A549 (cell line): ENCODE data around the gene ZP3. TPM values are rescaled to one million over a fixed set of nuclear protein-coding genes. Genes with fewer than 3 reads are reported as not detected.
A peak's percentile ranks its signal among the peaks of the same experiment; 100 is the strongest.
"Not testable (repeated sequence)": the region's sequence is repeated elsewhere in the genome, so short reads cannot be mapped to it uniquely, and the experiment has no call there.

Experiments
- ATAC-seq, 2 experiments: fragments of 200-7000 bp in 1 of 2; fragments of >200 bp in 1 of 2; cut with Nextera tagmentation in 1 of 2; cut with Tn5 transposase in 1 of 2; 3 replicates each; pipeline versions ENCODE4 v1.8.0 to v1.9.1; 2018 to 2020; ENCODE audit warnings: mild to moderate bottlenecking in 1 of 2, moderate library complexity in 1 of 2
- CTCF ChIA-PET: fragments of 300-600 bp; sonication (Branson Sonifier 250); formaldehyde crosslinking; extraction: SDS; loops from one replicate; lab custom pipeline; 2021; ENCODE audit warnings: antibody characterized with exemption, inconsistent platforms; lab: Yijun Ruan, JAX
- POLR2A ChIA-PET: fragments of 350-600 bp; formaldehyde crosslinking; extraction: SDS; loops from one replicate; lab custom pipeline; 2021; ENCODE audit warnings: antibody characterized with exemption, inconsistent platforms; lab: Yijun Ruan, JAX
- DNase-seq, 2 experiments: peaks; one replicate each; pipeline versions ENCODE4 v3.0.0 to v3.0.0-alpha.2; 2011 to 2016; ENCODE audit warnings: low read depth in 1 of 2, low spot score in 1 of 2
- FAIRE-seq: peaks from 2 replicates; lab custom pipeline; 2011; peaks lifted over from hg19 to GRCh38; lab: Jason Lieb, UNC
- H3K27ac ChIP-seq, 2 experiments: fragments of >200 bp; sonication (Bioruptor Twin); formaldehyde crosslinking; 3 replicates each; pipeline ENCODE4 v1.5.1; 2016 to 2017
- H3K4me1 ChIP-seq: fragments of >200 bp; sonication (Bioruptor Twin); formaldehyde crosslinking; 3 replicates; pipeline ENCODE4 v1.6.1; 2016
- H3K4me2 ChIP-seq: fragments of >200 bp; sonication (Bioruptor Twin); formaldehyde crosslinking; 3 replicates; pipeline ENCODE4 v1.6.1; 2016
- H3K4me3 ChIP-seq: fragments of >200 bp; sonication (Bioruptor Twin); formaldehyde crosslinking; 3 replicates; pipeline ENCODE4 v1.5.1; 2016
- H3K9me3 ChIP-seq: fragments of >200 bp; sonication (Bioruptor Twin); formaldehyde crosslinking; 3 replicates; pipeline ENCODE4 v1.6.1; 2016
- EHF ChIP-seq: fragments of 250-450 bp; sonication (Bioruptor Pico); IDR thresholded peaks from 2 replicates; pipeline ENCODE4 v1.5.0; 2020; ENCODE audit warnings: mild to moderate bottlenecking
- HOXB13 ChIP-seq: fragments of 250-450 bp; sonication (Bioruptor Pico); IDR thresholded peaks from 2 replicates; pipeline ENCODE4 v1.5.0; 2020; ENCODE audit warnings: low read depth, mild to moderate bottlenecking, moderate library complexity
- HOXB5 ChIP-seq: fragments of 250-450 bp; sonication (Bioruptor Pico); IDR thresholded peaks from 2 replicates; pipeline ENCODE4 v1.5.0; 2020; ENCODE audit warnings: mild to moderate bottlenecking, moderate library complexity
- ZNF302 ChIP-seq: fragments of 250-450 bp; sonication (Bioruptor Pico); IDR thresholded peaks from 2 replicates; pipeline ENCODE4 v1.9.0; 2021; ENCODE audit warnings: inconsistent platforms, mild to moderate bottlenecking, moderate library complexity
- ZSCAN20 ChIP-seq: fragments of 250-450 bp; sonication (Bioruptor Pico); IDR thresholded peaks from 2 replicates; pipeline ENCODE4 v1.8.0; 2022; ENCODE audit warnings: mild to moderate bottlenecking, moderate library complexity
- WGBS: methylation state at CpG from one replicate; pipeline ENCODE4 v1.1.6; 2017; ENCODE audit errors: missing lambda C conversion rate; 5-methylcytosine and 5-hydroxymethylcytosine counted together
- polyA plus RNA-seq, 4 experiments: library from polyadenylated mRNA; depleted of rRNA in 3 of 4; stranded (reverse); fragments of >200 nt; fragmentation: RNase III in 1 of 4; extraction: RNeasy Plus Mini Kit Qiagen cat#74134 plus additional on column Dnase treatment in 1 of 4; gene quantifications; 2 replicates in 3 of 4; 3 replicates in 1 of 4; pipeline ENCODE4 v1.2.3, GENCODE V29; 2011 to 2017

ZP3 gene
- polyA plus RNA-seq, 2 of the 4 experiments (the other 2 are of a cell fraction) = 21.4 to 26.5 TPM

DNA sequence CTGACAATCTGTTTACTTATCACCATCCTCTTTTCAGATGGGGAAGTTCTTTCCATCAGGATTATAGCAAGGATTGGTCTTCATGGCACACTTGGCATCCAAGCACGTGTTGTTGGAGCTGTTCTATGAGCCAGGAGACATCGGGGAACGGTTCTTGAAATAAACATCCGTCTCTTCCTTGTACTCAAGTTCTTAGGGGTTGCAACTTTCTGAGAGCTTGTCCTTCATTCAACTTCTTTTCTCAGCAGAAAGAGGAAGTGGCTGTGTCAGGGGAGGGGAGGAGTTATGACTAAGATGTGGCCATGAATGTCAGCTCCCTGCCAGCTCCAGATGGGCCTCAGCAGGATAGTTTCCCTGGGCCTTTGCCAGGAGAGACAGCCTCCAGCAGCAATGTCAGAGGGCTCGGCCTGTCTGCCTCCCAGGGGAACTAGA, 20.8 kb downstream of the ZP3 start:
- CTCF ChIA-PET, POLR2A ChIA-PET, H3K4me3 ChIP-seq, H3K9me3 ChIP-seq: not testable (repeated sequence)
- Histone ChIP-seq H3K4me2 (peak overlapping the region; percentile 65), H3K27ac (peak overlapping the region; percentile 76 to 88), H3K4me1 (peaks cover 10% of the 10 kb centered on the region)
- 1% methylated on average over 4 of the region's 5 CpGs for WGBS
- FAIRE-seq = peak; percentile 96
- DNase-seq = peak in 1 of 2 experiments; percentile 84
- peak; percentile 90 to 94 for ATAC-seq
- TF ChIP-seq EHF (CRISPR knock-in tag) = 0 out of 2 replicates have a peak, but pooled peaks have one; percentile 35
- peak; percentile 52; the same call in 1 of the 2 replicates for TF ChIP-seq HOXB13 (CRISPR knock-in tag)
- TF ChIP-seq ZSCAN20 (CRISPR knock-in tag) = peak; percentile 67; the same call in 1 of the 2 replicates
- TF ChIP-seq HOXB5 (CRISPR knock-in tag) = 0 out of 2 replicates have a peak, but pooled peaks have one; percentile 34
- TF ChIP-seq ZNF302 (CRISPR knock-in tag) = peak; percentile 68; the same call in 1 of the 2 replicates
- TF ChIP-seq, all 56 proteins: peak for 5; not testable (repeated sequence) for 51

GRCh38 chr7:76457017-76457416, 32.3 kb downstream of the ZP3 start:
- H3K4me2 ChIP-seq, POLR2A ChIA-PET, H3K4me1 ChIP-seq, H3K9me3 ChIP-seq, H3K4me3 ChIP-seq, DNase-seq, CTCF ChIA-PET, FAIRE-seq: not testable (repeated sequence)
- peak; percentile 52 to 62 for ATAC-seq
- H3K27ac ChIP-seq = peak overlapping the region; percentile 77 to 82; a peak in 5 of 6 replicates
- 0% methylated on average over 2 of the region's 4 CpGs for WGBS

DNA sequence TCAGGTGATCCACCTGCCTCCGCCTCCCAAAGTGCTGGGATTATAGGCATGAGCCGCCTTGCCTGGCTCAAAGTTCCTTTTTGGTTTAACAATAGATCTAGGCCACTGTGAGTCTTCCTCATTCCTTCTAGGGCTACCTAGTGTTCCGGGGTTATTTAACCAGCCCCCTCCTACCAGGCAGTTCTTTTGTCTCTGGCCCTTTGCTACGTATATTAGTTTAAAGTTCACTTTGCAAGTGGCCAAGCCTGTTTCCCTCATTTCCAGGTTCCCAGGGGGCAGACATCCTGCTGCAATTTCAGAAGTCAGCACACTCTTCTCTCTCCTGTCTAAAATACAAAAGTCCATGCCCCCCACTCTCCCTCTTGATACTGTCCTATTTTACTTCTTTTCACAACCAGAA, 33.8 kb downstream of the ZP3 start:
- POLR2A ChIA-PET, ATAC-seq, H3K4me3 ChIP-seq, FAIRE-seq, CTCF ChIA-PET, H3K4me2 ChIP-seq, H3K4me1 ChIP-seq, H3K27ac ChIP-seq, DNase-seq, H3K9me3 ChIP-seq: not testable (repeated sequence)
- 32% methylated on average over 2 of the region's 4 CpGs for WGBS

DNA sequence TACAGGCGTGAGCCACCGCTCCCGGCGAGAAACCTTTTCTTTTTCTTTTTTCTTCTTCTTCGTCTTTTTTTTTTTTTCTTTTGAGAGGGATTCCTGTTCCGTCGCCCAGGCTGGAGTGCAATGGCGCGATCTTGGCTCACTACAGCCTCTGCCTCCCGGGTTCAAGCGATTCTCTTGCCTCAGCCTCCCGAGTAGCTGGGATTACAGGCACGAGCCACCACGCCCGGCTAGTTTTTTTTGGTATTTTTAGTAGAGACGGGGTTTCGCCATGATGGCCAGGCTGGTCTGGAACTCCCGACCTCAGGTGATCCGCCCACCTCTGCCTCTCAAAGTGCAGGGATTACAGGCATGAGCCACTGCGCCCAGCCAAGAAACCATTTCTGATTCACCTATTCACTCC, 36.0 kb downstream of the ZP3 start:
- 89% methylated on average over 15 of the region's 20 CpGs for WGBS
- H3K4me2 ChIP-seq, H3K4me3 ChIP-seq, H3K27ac ChIP-seq, POLR2A ChIA-PET, CTCF ChIA-PET, H3K9me3 ChIP-seq, DNase-seq, FAIRE-seq, ATAC-seq: not testable (repeated sequence)
- peaks cover 20% of the 10 kb centered on the region for H3K4me1 ChIP-seq

- DNase-seq, CTCF ChIA-PET, POLR2A ChIA-PET, H3K4me2 ChIP-seq, FAIRE-seq, H3K9me3 ChIP-seq: not testable (repeated sequence)
- H3K27ac ChIP-seq = peak within 1 kb of the TSS; percentile 80 to 87
- H3K4me1 ChIP-seq = peaks cover 21% of the 10 kb centered on the region
- no CpG with 5 or more reads among the region's 54 CpGs for WGBS
- peak; percentile 90 to 93 for ATAC-seq
- H3K4me3 ChIP-seq = peak within 1 kb of the TSS; percentile 51
Measured at GRCh38 chr7:76461464-76462101, 36.8 kb downstream of the ZP3 start, which contains the start of gene DTX2. Gene DTX2 (plus strand): TSS chr7:76461709. CDS start chr7:76480510, 18,801 bp downstream.

GRCh38 chr7:76462271-76462882, 37.6 kb downstream of the ZP3 start:
- H3K4me3 ChIP-seq, FAIRE-seq, POLR2A ChIA-PET, H3K4me2 ChIP-seq, DNase-seq, H3K27ac ChIP-seq, CTCF ChIA-PET, H3K9me3 ChIP-seq: not testable (repeated sequence)
- peaks cover 26% of the 10 kb centered on the region for H3K4me1 ChIP-seq
- WGBS = no CpG with 5 or more reads among the region's 17 CpGs
- peak; percentile 27 to 36; a peak in 5 of 6 replicates for ATAC-seq

DNA sequence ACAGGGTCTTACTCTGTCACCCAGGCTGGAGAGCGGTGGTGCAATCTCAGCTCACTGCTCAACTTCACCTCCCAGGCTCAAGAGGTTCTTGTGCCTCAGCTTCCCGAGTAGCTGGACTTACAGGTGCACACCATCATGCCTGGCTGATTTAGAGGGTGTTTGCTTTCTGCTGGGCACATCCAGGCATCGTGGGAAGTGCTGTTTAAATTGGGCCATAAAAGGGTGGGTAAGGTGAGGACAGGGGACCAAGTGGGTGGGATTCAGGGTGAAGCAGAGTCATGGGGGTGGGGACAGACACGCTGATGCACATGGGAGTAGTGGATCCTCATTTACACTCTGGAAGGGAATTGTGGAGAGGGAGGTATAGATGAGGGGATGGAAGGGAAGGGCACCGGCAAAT, 40.2 kb downstream of the ZP3 start:
- POLR2A ChIA-PET, ATAC-seq, CTCF ChIA-PET, FAIRE-seq, DNase-seq, H3K4me3 ChIP-seq, H3K9me3 ChIP-seq: not testable (repeated sequence)
- Histone ChIP-seq H3K4me2 (peak overlapping the region; percentile 73), H3K4me1 (peaks cover 33% of the 10 kb centered on the region), H3K27ac (peak overlapping the region in 1 of 2 experiments; percentile 73; a peak in 3 of 6 replicates)
- 66% methylated on average over 5 of the region's 5 CpGs for WGBS

DNA sequence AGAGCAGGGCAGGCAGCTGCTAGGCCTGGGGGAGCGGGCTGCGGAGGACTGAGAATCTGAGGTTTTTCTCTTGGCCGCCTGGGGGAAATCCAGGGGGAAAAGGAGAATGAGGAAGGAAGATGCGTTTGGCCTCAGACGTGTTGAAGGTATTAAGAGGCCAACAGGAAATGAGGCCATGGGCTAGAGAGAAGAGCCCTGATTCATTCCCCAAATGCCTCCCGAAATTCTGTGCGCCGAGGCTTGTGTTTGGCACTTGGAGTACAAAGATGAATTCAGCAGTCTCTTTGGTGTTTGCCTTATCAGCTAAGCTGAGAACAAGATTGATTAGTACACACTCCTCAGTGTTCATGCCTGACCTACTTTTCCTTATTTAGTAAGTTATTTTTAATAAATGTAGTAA, 41.2 kb downstream of the ZP3 start:
- H3K4me3 ChIP-seq, H3K9me3 ChIP-seq, ATAC-seq, CTCF ChIA-PET, FAIRE-seq, POLR2A ChIA-PET, DNase-seq, H3K4me2 ChIP-seq: not testable (repeated sequence)
- no CpG with 5 or more reads among the region's 8 CpGs for WGBS
- Histone ChIP-seq H3K4me1 (peaks cover 33% of the 10 kb centered on the region), H3K27ac (peak overlapping the region in 1 of 2 experiments; percentile 74; a peak in 2 of 6 replicates)
